NT2/D1 (cell line): ENCODE data around the gene CWC27.

Source experiments
- DNase-seq: peaks from one replicate; pipeline ENCODE4 v3.0.0-alpha.2; 2011; ENCODE audit warnings: low read depth, low spot score
- H3K27me3 ChIP-seq: 2 replicates; pipeline ENCODE4 v1.6.0; 2011; ENCODE audit warnings: mild to moderate bottlenecking; ENCODE audit not compliant: insufficient read length, insufficient read depth
- H3K36me3 ChIP-seq: 2 replicates; pipeline ENCODE4 v1.6.1; 2011; ENCODE audit warnings: mild to moderate bottlenecking, low read length, mixed read lengths; ENCODE audit not compliant: insufficient read depth, insufficient read length
- H3K4me1 ChIP-seq: 2 replicates; pipeline ENCODE4 v1.5.1; 2011; ENCODE audit not compliant: insufficient read depth, insufficient read length
- H3K4me3 ChIP-seq: 2 replicates; pipeline ENCODE4 v1.5.1; 2011; ENCODE audit warnings: low read depth; ENCODE audit not compliant: insufficient read length
- H3K9ac ChIP-seq: 2 replicates; pipeline ENCODE4 v1.6.0; 2011; ENCODE audit warnings: low read depth; ENCODE audit not compliant: insufficient read length
- H3K9me3 ChIP-seq: 2 replicates; pipeline ENCODE4 v1.5.1; 2011; ENCODE audit warnings: mild to moderate bottlenecking, low read length; ENCODE audit not compliant: insufficient read depth
- SUZ12 ChIP-seq: IDR thresholded peaks from 2 replicates; pipeline ENCODE4 v1.6.1; 2011; ENCODE audit not compliant: insufficient read length, insufficient read depth; ENCODE audit errors: extremely low read depth
- YY1 ChIP-seq: IDR thresholded peaks from 2 replicates; pipeline ENCODE4 v1.6.1; 2011; ENCODE audit not compliant: insufficient read length, insufficient read depth
- ZNF274 ChIP-seq: IDR thresholded peaks from 2 replicates; pipeline ENCODE4 v1.6.1; 2011; ENCODE audit warnings: mild to moderate bottlenecking, low read depth, low read length

Gene CWC27

GRCh38 chr5:65050140-65050539 is 281.4 kb downstream of the CWC27 start:
- Histone ChIP-seq H3K9ac (no peak overlapping the region), H3K9me3 (no peaks in the 10 kb centered on the region), H3K36me3 (no peaks in the 10 kb centered on the region), H3K27me3 (no peaks in the 10 kb centered on the region), H3K4me1 (no peaks in the 10 kb centered on the region), H3K4me3 (no peak overlapping the region)
- no peak for DNase-seq
- TF ChIP-seq ZNF274 (no peak), YY1 (no peak), SUZ12 (no peak)

GRCh38 chr5:65050826-65051498 is 282.2 kb downstream of the CWC27 start:
- Histone ChIP-seq H3K4me3 (no peak overlapping the region), H3K9me3 (no peaks in the 10 kb centered on the region), H3K27me3 (no peaks in the 10 kb centered on the region), H3K9ac (no peak overlapping the region), H3K36me3 (no peaks in the 10 kb centered on the region), H3K4me1 (no peaks in the 10 kb centered on the region)
- DNase-seq, result no peak
- TF ChIP-seq ZNF274 (no peak), YY1 (no peak), SUZ12 (no peak)

- Histone ChIP-seq H3K36me3 (no peaks in the 10 kb centered on the region), H3K4me3 (no peak overlapping the region), H3K9ac (no peak overlapping the region), H3K9me3 (peaks cover 15% of the 10 kb centered on the region; the same call in 1 of the 2 replicates), H3K27me3 (no peaks in the 10 kb centered on the region), H3K4me1 (no peaks in the 10 kb centered on the region)
- DNase-seq, result no peak
- no peak for TF ChIP-seq YY1
Observed at GRCh38 chr5:65055938-65056337, 287.2 kb downstream of the CWC27 start.

GRCh38 chr5:65059681-65060598 is 291.2 kb downstream of the CWC27 start:
- no peak for TF ChIP-seq SUZ12
- no peak for TF ChIP-seq ZNF274
- TF ChIP-seq YY1, result no peak
- no peak overlapping the region for H3K9ac ChIP-seq

GRCh38 chr5:65061250-65061973 is 292.7 kb downstream of the CWC27 start:
- no peaks in the 10 kb centered on the region for H3K4me1 ChIP-seq
- no peaks in the 10 kb centered on the region for H3K27me3 ChIP-seq
- TF ChIP-seq SUZ12 (no peak), ZNF274 (no peak), YY1 (no peak)
- DNase-seq, result no peak
- H3K9me3 ChIP-seq, result peaks cover 18% of the 10 kb centered on the region; the same call in 1 of the 2 replicates
- no peak overlapping the region for H3K4me3 ChIP-seq
- H3K9ac ChIP-seq, result no peak overlapping the region
- no peaks in the 10 kb centered on the region for H3K36me3 ChIP-seq

More at GRCh38 chr5:65059681-65060598, 291.2 kb downstream of the CWC27 start:
- no peaks in the 10 kb centered on the region for H3K4me1 ChIP-seq
- peaks cover 18% of the 10 kb centered on the region; the same call in 1 of the 2 replicates for H3K9me3 ChIP-seq
- no peak overlapping the region for H3K4me3 ChIP-seq
- DNase-seq, result no peak
- no peaks in the 10 kb centered on the region for H3K27me3 ChIP-seq
- no peaks in the 10 kb centered on the region for H3K36me3 ChIP-seq

GRCh38 chr5:65061974-65062353 is 293.2 kb downstream of the CWC27 start:
- TF ChIP-seq SUZ12 (no peak), ZNF274 (no peak), YY1 (no peak)
- no peak for DNase-seq
- H3K9ac ChIP-seq, result no peak overlapping the region
- H3K9me3 ChIP-seq, result peaks cover 18% of the 10 kb centered on the region; the same call in 1 of the 2 replicates
- no peak overlapping the region for H3K4me3 ChIP-seq
- no peaks in the 10 kb centered on the region for H3K4me1 ChIP-seq
- no peaks in the 10 kb centered on the region for H3K36me3 ChIP-seq
- H3K27me3 ChIP-seq, result no peaks in the 10 kb centered on the region

GRCh38 chr5:65062469-65063083 is 293.8 kb downstream of the CWC27 start:
- Histone ChIP-seq H3K4me3 (no peak overlapping the region), H3K9ac (no peak overlapping the region), H3K27me3 (no peaks in the 10 kb centered on the region), H3K36me3 (no peaks in the 10 kb centered on the region), H3K9me3 (peaks cover 18% of the 10 kb centered on the region; the same call in 1 of the 2 replicates), H3K4me1 (no peaks in the 10 kb centered on the region)
- no peak for TF ChIP-seq YY1
- TF ChIP-seq ZNF274, result no peak
- no peak for TF ChIP-seq SUZ12
- DNase-seq, result no peak
